Measurements from ENCODE around the gene ARPP19.
"Not testable (repeated sequence)": the region's sequence is repeated elsewhere in the genome, so short reads cannot be mapped to it uniquely, and the experiment has no call there.

Gene ARPP19

GRCh38 chr15:52568601-52569585, at the start of gene ARPP19:
ARPP19 (minus strand) TSS chr15:52569030; CDS start chr15:52568892, 138 bp downstream.
- in situ Hi-C loops (cut with MboI; ENCODE audit: low sequenced_read_pairs), result no loop called here

- in situ Hi-C loops (cut with MboI; ENCODE audit: low sequenced_read_pairs), result no loop called here
These were observed 48.2 kb upstream of the ARPP19 start for GRCh38 chr15:52617026-52617425.

GRCh38 chr15:52615302-52615701, 46.5 kb upstream of the ARPP19 start:
- in situ Hi-C loops (cut with MboI; ENCODE audit: low sequenced_read_pairs), result no loop called here

GRCh38 chr15:52609593-52609992, 40.8 kb upstream of the ARPP19 start:
- in situ Hi-C loops (cut with MboI; ENCODE audit: low sequenced_read_pairs), result no loop called here

- in situ Hi-C loops (cut with MboI; ENCODE audit: low sequenced_read_pairs), result no loop called here
These were observed 15.6 kb upstream of the ARPP19 start for GRCh38 chr15:52584414-52584813.

GRCh38 chr15:52579852-52580251, 11.0 kb upstream of the ARPP19 start:
- in situ Hi-C loops (cut with MboI; ENCODE audit: low sequenced_read_pairs), result no loop called here

- in situ Hi-C loops (cut with MboI; ENCODE audit: low sequenced_read_pairs), result no loop called here
These were observed 7.9 kb upstream of the ARPP19 start for GRCh38 chr15:52576692-52577091.

- in situ Hi-C loops (cut with MboI; ENCODE audit: low sequenced_read_pairs), result not testable (repeated sequence)
These were observed 6.7 kb upstream of the ARPP19 start for GRCh38 chr15:52575573-52575972.

- in situ Hi-C loops (cut with MboI; ENCODE audit: low sequenced_read_pairs), result no loop called here
These were observed 6.2 kb upstream of the ARPP19 start for GRCh38 chr15:52575072-52575471.

- in situ Hi-C loops (cut with MboI; ENCODE audit: low sequenced_read_pairs), result not testable (repeated sequence)
These were observed 5.8 kb upstream of the ARPP19 start for GRCh38 chr15:52574623-52575022.

- in situ Hi-C loops (cut with MboI; ENCODE audit: low sequenced_read_pairs), result no loop called here
These were observed 794 bp downstream of the ARPP19 start for GRCh38 chr15:52567871-52568600.

GRCh38 chr15:52566889-52567288, 1.9 kb downstream of the ARPP19 start:
- in situ Hi-C loops (cut with MboI; ENCODE audit: low sequenced_read_pairs), result no loop called here

- in situ Hi-C loops (cut with MboI; ENCODE audit: low sequenced_read_pairs), result not testable (repeated sequence)
These were observed 3.1 kb downstream of the ARPP19 start for GRCh38 chr15:52565417-52566358.

GRCh38 chr15:52563501-52564060, 5.2 kb downstream of the ARPP19 start:
- in situ Hi-C loops (cut with MboI; ENCODE audit: low sequenced_read_pairs), result no loop called here

- in situ Hi-C loops (cut with MboI; ENCODE audit: low sequenced_read_pairs), result no loop called here
These were observed 9.3 kb downstream of the ARPP19 start for GRCh38 chr15:52559575-52559974.

GRCh38 chr15:52559022-52559421, 9.8 kb downstream of the ARPP19 start:
- in situ Hi-C loops (cut with MboI; ENCODE audit: low sequenced_read_pairs), result no loop called here

GRCh38 chr15:52558196-52558595, 10.6 kb downstream of the ARPP19 start:
- in situ Hi-C loops (cut with MboI; ENCODE audit: low sequenced_read_pairs), result no loop called here

GRCh38 chr15:52557274-52557641, 11.6 kb downstream of the ARPP19 start:
- in situ Hi-C loops (cut with MboI; ENCODE audit: low sequenced_read_pairs), result no loop called here

GRCh38 chr15:52556524-52557273, 12.1 kb downstream of the ARPP19 start:
- in situ Hi-C loops (cut with MboI; ENCODE audit: low sequenced_read_pairs), result no loop called here

- in situ Hi-C loops (cut with MboI; ENCODE audit: low sequenced_read_pairs), result no loop called here
These were observed 16.5 kb downstream of the ARPP19 start for GRCh38 chr15:52552303-52552702.
